ENCODE results near the gene USP17L17.
"Not testable (repeated sequence)": the region's sequence is repeated elsewhere in the genome, so short reads cannot be mapped to it uniquely, and the experiment has no call there.

The USP17L17 gene, protein sequence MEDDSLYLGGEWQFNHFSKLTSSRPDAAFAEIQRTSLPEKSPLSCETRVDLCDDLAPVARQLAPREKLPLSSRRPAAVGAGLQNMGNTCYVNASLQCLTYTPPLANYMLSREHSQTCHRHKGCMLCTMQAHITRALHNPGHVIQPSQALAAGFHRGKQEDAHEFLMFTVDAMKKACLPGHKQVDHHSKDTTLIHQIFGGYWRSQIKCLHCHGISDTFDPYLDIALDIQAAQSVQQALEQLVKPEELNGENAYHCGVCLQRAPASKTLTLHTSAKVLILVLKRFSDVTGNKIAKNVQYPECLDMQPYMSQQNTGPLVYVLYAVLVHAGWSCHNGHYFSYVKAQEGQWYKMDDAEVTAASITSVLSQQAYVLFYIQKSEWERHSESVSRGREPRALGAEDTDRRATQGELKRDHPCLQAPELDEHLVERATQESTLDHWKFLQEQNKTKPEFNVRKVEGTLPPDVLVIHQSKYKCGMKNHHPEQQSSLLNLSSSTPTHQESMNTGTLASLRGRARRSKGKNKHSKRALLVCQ

DNA sequence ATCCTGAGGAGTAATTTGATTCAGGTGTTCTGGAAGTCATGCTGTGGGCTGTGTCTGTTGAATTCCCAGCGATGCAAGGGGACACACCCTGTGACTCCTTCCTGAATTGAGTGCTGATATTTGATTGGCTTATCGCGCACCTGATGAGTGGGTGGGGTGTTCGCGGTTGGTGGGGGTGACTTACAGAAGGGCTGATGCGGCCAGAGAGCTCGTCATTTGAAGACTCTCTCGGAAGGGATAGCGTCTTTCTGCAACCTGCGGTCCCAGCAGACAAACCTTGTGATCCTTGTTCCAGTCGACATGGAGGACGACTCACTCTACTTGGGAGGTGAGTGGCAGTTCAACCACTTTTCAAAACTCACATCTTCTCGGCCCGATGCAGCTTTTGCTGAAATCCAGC lies at the start of gene USP17L17:
Gene USP17L17, plus strand, starts transcription at position 301 of the 400 bp plus-strand sequence. Its CDS starts 0 bp downstream, at position 301.
- DNase-seq (ENCODE audit: low spot score) = not testable (repeated sequence)

GRCh38 chr4:9210357-9210756 lies 33.3 kb upstream of the USP17L17 start, which contains the start of gene USP17L10:
USP17L10 (plus strand) TSS chr4:9210657; CDS start chr4:9210657, 0 bp downstream.
- not testable (repeated sequence) for DNase-seq (ENCODE audit: low spot score)

DNA sequence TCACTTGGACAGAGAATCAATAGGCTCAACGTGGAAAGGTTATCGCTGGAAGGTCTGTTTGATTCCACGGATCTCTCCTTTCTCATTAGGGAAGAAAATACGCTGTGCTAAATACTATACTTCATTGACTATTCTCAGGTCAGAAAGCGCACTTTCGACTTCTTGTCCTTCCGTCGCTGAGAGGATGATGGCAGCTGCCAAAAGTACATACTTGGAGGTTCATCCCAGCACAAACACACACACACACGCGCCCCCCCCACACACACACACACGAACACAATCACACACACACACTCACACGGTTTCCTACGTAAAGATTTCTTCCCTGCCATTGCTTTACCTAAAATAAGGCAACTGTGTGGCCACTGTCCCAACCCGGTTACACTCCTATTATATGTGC lies 29.0 kb upstream of the USP17L17 start:
- not testable (repeated sequence) for DNase-seq (ENCODE audit: low spot score)

- not testable (repeated sequence) for DNase-seq (ENCODE audit: low spot score)
Measured at GRCh38 chr4:9215105-9215504, 28.6 kb upstream of the USP17L17 start, which contains the start of gene USP17L11. USP17L11 (plus strand) TSS chr4:9215405; CDS start chr4:9215405, 0 bp downstream.

- not testable (repeated sequence) for DNase-seq (ENCODE audit: low spot score)
Measured at GRCh38 chr4:9219852-9220251, 23.8 kb upstream of the USP17L17 start, which contains the start of gene USP17L12. USP17L12 (plus strand) TSS chr4:9220152; CDS start chr4:9220152, 0 bp downstream.

DNA sequence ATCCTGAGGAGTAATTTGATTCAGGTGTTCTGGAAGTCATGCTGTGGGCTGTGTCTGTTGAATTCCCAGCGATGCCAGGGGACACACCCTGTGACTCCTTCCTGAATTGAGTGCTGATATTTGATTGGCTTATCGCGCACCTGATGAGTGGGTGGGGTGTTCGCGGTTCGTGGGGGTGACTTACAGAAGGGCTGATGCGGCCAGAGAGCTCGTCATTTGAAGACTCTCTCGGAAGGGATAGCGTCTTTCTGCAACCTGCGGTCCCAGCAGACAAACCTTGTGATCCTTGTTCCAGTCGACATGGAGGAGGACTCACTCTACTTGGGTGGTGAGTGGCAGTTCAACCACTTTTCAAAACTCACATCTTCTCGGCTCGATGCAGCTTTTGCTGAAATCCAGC lies 19.1 kb upstream of the USP17L17 start, which contains the start of gene USP17L13:
Gene USP17L13, plus strand, starts transcription at position 301 of the 400 bp plus-strand sequence. Its CDS starts 0 bp downstream, at position 301.
- not testable (repeated sequence) for DNase-seq (ENCODE audit: low spot score)

DNA sequence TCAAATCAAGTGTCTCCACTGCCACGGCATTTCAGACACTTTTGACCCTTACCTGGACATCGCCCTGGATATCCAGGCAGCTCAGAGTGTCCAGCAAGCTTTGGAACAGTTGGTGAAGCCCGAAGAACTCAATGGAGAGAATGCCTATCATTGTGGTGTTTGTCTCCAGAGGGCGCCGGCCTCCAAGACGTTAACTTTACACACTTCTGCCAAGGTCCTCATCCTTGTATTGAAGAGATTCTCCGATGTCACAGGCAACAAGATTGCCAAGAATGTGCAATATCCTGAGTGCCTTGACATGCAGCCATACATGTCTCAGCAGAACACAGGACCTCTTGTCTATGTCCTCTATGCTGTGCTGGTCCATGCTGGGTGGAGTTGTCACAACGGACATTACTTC lies 13.4 kb upstream of the USP17L17 start:
- DNase-seq (ENCODE audit: low spot score) = not testable (repeated sequence)

DNA sequence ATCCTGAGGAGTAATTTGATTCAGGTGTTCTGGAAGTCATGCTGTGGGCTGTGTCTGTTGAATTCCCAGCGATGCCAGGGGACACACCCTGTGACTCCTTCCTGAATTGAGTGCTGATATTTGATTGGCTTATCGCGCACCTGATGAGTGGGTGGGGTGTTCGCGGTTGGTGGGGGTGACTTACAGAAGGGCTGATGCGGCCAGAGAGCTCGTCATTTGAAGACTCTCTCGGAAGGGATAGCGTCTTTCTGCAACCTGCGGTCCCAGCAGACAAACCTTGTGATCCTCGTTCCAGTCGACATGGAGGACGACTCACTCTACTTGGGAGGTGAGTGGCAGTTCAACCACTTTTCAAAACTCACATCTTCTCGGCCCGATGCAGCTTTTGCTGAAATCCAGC lies 9.6 kb upstream of the USP17L17 start, which contains the start of gene USP17L15:
Gene USP17L15, plus strand, starts transcription at position 301 of the 400 bp plus-strand sequence. Its CDS starts 0 bp downstream, at position 301.
- not testable (repeated sequence) for DNase-seq (ENCODE audit: low spot score)

DNA sequence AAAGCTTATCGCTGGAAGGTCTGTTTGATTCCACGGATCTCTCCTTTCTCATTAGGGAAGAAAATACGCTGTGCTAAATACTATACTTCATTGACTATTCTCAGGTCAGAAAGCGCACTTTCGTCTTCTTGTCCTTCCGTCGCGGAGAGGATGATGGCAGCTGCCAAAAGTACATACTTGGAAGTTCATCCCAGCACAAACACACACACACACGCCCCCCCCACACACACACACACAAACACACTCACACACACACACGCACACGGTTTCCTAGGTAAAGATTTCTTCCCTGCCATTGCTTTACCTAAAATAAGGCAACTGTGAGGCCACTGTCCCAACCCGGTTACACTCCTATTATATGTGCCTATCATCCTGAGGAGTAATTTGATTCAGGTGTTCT lies 5.2 kb upstream of the USP17L17 start:
- DNase-seq (ENCODE audit: low spot score) = not testable (repeated sequence)

DNA sequence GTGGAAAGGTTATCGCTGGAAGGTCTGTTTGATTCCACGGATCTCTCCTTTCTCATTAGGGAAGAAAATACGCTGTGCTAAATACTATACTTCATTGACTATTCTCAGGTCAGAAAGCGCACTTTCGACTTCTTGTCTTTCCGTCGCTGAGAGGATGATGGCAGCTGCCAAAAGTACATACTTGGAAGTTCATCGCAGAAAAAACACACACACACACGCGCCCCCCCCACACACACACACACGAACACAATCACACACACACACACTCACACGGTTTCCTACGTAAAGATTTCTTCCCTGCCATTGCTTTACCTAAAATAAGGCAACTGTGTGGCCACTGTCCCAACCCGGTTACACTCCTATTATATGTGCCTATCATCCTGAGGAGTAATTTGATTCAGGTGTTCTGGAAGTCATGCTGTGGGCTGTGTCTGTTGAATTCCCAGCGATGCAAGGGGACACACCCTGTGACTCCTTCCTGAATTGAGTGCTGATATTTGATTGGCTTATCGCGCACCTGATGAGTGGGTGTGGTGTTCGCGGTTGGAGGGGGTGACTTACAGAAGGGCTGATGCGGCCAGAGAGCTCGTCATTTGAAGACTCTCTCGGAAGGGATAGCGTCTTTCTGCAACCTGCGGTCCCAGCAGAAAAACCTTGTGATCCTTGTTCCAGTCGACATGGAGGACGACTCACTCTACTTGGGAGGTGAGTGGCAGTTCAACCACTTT lies 4.4 kb downstream of the USP17L17 start, which contains the start of gene USP17L18:
Gene USP17L18, plus strand, starts transcription at position 678 of the 728 bp plus-strand sequence. Its CDS starts 0 bp downstream, at position 678.
- DNase-seq (ENCODE audit: low spot score) = peak; percentile 0

DNA sequence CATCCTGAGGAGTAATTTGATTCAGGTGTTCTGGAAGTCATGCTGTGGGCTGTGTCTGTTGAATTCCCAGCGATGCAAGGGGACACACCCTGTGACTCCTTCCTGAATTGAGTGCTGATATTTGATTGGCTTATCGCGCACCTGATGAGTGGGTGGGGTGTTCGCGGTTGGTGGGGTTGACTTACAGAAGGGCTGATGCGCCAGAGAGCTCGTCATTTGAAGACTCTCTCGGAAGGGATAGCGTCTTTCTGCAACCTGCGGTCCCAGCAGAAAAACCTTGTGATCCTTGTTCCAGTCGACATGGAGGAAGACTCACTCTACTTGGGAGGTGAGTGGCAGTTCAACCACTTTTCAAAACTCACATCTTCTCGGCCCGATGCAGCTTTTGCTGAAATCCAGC lies 9.4 kb downstream of the USP17L17 start, which contains the start of gene USP17L19:
Gene USP17L19, plus strand, starts transcription at position 301 of the 400 bp plus-strand sequence. Its CDS starts 0 bp downstream, at position 301.
- not testable (repeated sequence) for DNase-seq (ENCODE audit: low spot score)

GRCh38 chr4:9257824-9258223 lies 14.1 kb downstream of the USP17L17 start, which contains the start of gene USP17L20:
USP17L20 (plus strand) TSS chr4:9258124; CDS start chr4:9258124, 0 bp downstream.
- DNase-seq (ENCODE audit: low spot score) = not testable (repeated sequence)

- DNase-seq (ENCODE audit: low spot score) = not testable (repeated sequence)
Measured at GRCh38 chr4:9262572-9262971, 18.9 kb downstream of the USP17L17 start, which contains the start of gene USP17L21. USP17L21 (plus strand) TSS chr4:9262872; CDS start chr4:9262872, 0 bp downstream.

- not testable (repeated sequence) for DNase-seq (ENCODE audit: low spot score)
Measured at GRCh38 chr4:9267319-9267718, 23.6 kb downstream of the USP17L17 start, which contains the start of gene USP17L22. USP17L22 (plus strand) TSS chr4:9267619; CDS start chr4:9267619, 0 bp downstream.

DNA sequence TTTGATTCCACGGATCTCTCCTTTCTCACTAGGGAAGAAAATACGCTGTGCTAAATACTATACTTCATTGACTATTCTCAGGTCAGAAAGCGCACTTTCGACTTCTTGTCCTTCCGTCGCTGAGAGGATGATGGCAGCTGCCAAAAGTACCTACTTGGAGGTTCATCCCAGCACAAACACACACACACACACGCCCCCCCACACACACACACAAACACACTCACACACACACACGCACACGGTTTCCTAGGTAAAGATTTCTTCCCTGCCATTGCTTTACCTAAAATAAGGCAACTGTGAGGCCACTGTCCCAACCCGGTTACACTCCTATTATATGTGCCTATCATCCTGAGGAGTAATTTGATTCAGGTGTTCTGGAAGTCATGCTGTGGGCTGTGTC lies 28.0 kb downstream of the USP17L17 start:
- not testable (repeated sequence) for DNase-seq (ENCODE audit: low spot score)
